Anterior cingulate cortex (tissue), 58 donors: Measurements from ENCODE around the gene IFT80.

Source experiments
- DNase-seq, 58 donors: peaks; one replicate each; lab custom pipeline; 2025; lab: John Stamatoyannopoulos, UW

IFT80 gene

GRCh38 chr3:160221019-160221418 is 178.0 kb downstream of the IFT80 start:
- DNase-seq, result no peak

DNA sequence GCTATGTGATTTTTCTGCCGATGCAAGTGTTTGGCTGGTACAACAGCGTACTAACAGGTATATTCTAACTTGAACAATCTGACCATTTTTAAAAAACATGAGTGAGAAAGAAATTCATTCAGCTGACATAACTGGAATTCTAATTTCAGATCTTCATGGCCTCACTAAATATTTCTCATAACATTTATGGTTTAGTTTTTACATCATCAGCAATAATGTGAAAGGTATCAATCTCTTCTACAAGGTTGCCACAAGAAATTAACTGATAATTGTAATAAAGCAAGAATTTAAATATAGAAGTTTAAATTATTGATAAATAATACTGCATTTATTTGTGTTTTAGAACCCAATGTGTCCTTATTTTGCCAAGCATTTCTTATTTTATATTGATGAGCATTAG is 179.0 kb downstream of the IFT80 start:
- DNase-seq, result no peak

DNA sequence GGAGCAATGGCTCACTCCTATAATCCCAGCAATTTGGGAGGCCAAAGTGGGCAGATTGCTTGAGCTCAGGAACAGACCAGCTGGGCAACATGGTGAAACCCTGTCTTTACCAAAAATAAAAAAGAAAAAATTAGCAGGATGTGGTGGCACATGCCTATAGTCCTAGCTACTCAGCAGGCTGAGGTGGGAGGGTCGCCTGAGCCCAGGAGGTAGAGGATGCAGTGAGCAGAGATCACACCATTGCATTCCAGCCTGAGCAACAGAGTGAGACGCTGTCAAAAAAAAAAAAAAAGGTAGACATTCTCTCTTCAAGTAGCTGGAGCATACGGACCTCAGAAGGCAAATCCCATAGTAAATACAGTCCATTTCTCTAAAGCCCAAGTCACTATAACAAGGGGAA is 180.9 kb downstream of the IFT80 start:
- no peak for DNase-seq

GRCh38 chr3:160217675-160218074 is 181.3 kb downstream of the IFT80 start:
- no peak for DNase-seq

DNA sequence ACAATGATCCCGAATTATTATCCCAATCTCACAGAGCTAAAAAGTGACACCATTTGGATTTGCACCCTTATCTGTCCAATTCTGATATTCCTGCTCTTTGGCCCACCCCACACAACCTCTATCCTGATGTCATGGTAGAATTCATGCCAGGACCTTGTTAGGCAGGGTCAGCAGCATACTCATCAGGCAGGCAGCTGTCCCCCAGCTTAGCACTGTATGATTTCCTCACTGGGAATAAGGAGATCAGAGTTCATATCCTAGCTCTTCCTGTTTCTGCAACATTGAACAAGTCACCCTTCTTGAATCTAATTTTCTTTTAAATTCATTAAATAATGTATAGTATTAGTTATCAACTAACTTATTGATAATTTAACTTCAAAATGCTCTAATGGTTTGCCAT is 185.8 kb downstream of the IFT80 start:
- no peak for DNase-seq

DNA sequence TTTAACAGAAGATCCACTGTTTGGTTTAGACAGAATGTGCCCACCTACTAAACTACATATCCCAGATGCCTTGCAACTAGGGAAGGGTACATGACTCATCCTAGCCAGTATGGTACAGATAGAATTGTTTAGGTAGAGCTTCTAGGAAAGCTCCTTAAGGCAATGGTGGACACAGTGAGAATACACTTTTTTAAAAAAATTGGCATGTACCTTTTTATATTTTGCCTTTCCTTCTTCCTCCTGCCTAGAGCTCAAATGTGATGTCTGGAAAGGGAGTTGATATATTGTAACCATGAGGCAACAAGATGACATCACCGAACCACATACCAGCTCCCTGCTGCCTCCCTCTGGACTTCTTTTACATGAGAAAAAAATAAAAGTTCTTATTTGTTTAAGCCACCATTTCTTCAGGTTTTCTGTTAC is 188.2 kb downstream of the IFT80 start:
- no peak for DNase-seq

- no peak for DNase-seq
Measured at GRCh38 chr3:160210341-160210740, 188.7 kb downstream of the IFT80 start.
